Gastrocnemius medialis (tissue), 4 donors: Measurements from ENCODE around the gene MRPL18. TPM values are rescaled to one million over a fixed set of nuclear protein-coding genes. Genes with fewer than 3 reads are reported as not detected.
"Not testable (repeated sequence)": the region's sequence is repeated elsewhere in the genome, so short reads cannot be mapped to it uniquely, and the experiment has no call there.

Experiments
- ATAC-seq, 2 donors: fragments of 150-250 bp; one replicate each; pipeline ENCODE4 v1.9.1; 2016
- DNase-seq, 2 donors: peaks; one replicate each; pipeline ENCODE4 v3.0.0-alpha.2; 2019
- H3K27ac ChIP-seq, 4 donors: fragments of 200-600 bp; sonication (generic); 1 replicate in 1 of 4; 2 replicates in 3 of 4; pipeline ENCODE4 v1.5.1; 2016 to 2018; ENCODE audit warnings: mild to moderate bottlenecking in 2 of 4, moderate library complexity in 1 of 4
- H3K27me3 ChIP-seq, 3 donors: fragments of 200-600 bp; sonication (generic) in 2 of 3; 1 replicate in 1 of 3; 2 replicates in 2 of 3; pipeline versions ENCODE4 v1.5.1 to v1.6.0; 2016 to 2019; ENCODE audit warnings: mild to moderate bottlenecking in 1 of 3, moderate library complexity in 1 of 3
- H3K36me3 ChIP-seq, 2 donors: fragments of 200-600 bp; sonication (generic) in 1 of 2; one replicate each; pipeline ENCODE4 v1.5.1; 2017 to 2018
- H3K4me1 ChIP-seq, 2 donors: fragments of 200-600 bp; sonication (generic) in 1 of 2; one replicate each; pipeline ENCODE4 v1.5.1; 2016 to 2017; ENCODE audit warnings: mild to moderate bottlenecking in 2 of 2
- H3K4me3 ChIP-seq, 4 donors: fragments of 200-600 bp; sonication (generic) in 3 of 4; 1 replicate in 1 of 4; 2 replicates in 3 of 4; pipeline ENCODE4 v1.5.1; 2016 to 2019; ENCODE audit warnings: mild to moderate bottlenecking in 2 of 4
- H3K9me3 ChIP-seq, 3 donors: fragments of 200-600 bp; sonication (generic) in 2 of 3; 1 replicate in 1 of 3; 2 replicates in 2 of 3; pipeline ENCODE4 v1.5.1; 2016 to 2019
- POLR2A ChIP-seq, 2 donors: fragments of 450-650 bp; IDR thresholded peaks; one replicate each; pipeline ENCODE4 v1.6.1; 2017; ENCODE audit warnings: antibody characterized with exemption in 2 of 2, mild to moderate bottlenecking in 2 of 2, moderate library complexity in 2 of 2
- in situ Hi-C, 4 donors: fragments of 200-750 bp; cut with MboI; loops; one replicate each; pipeline versions ENCODE4 v1.15.0 to v1.8.0; 2017; ENCODE audit warnings: low sequenced_read_pairs in 4 of 4
- intact Hi-C: fragments of 100-400 bp; cut with DNase I; formaldehyde crosslinking; loops from one replicate; pipeline ENCODE4 v1.15.1; 2023; ENCODE audit warnings: low total_unique reads
- total RNA-seq, 4 donors: library from RNA; depleted of rRNA; stranded (reverse); fragments of >200 nt; gene quantifications; one replicate each; pipeline versions ENCODE4 v1.1.0 to v1.2.3, GENCODE V29; 2016
- TF ChIP-seq, protein P1 (sequence below), 5 experiments: fragments of 450-650 bp in 3 of 5; fragments of 200-600 bp in 2 of 5; sonication (generic) in 2 of 5; IDR thresholded peaks in 4 of 5; conservative IDR thresholded peaks in 1 of 5; 1 replicate in 4 of 5; 2 replicates in 1 of 5; pipeline ENCODE4 v1.5.1; 2016 to 2019; ENCODE audit warnings: antibody characterized with exemption in 5 of 5, mild to moderate bottlenecking in 3 of 5, moderate library complexity in 3 of 5

Gene MRPL18
- total RNA-seq, 4 donors from 2014 or later = 54.0 to 122 (median 69.0) TPM

DNA sequence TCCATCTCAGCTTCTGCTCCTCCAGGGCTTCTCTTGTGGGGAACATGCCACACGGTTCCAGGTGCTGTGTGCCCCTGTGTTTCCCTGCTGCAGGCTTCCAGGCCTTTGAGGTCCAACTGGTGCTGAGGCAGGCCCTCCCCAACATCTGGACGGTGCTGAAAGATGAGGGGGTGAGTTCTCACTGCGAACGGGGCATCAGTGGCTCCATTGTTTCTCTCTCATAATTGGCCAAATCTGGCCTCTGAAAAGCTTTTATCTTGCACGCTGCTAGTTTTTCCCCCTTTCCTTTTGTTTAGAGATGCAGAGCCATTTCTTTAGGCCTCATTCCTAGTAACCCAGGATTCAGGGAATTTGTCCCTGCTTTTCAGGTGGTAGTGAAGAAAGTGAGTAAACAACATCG is 18.4 kb downstream of the MRPL18 start:
- in situ Hi-C loops = no loop called here
- H3K4me1 ChIP-seq = no peaks in the 10 kb centered on the region
- H3K36me3 ChIP-seq = no peaks in the 10 kb centered on the region
- H3K27me3 ChIP-seq = no peaks in the 10 kb centered on the region
- no peak overlapping the region for H3K27ac ChIP-seq
- DNase-seq (no peak), ATAC-seq (no peak)
- intact Hi-C loops = no loop called here
- no peaks in the 10 kb centered on the region for H3K9me3 ChIP-seq
- no peak overlapping the region for H3K4me3 ChIP-seq
- TF ChIP-seq, protein P1, sequence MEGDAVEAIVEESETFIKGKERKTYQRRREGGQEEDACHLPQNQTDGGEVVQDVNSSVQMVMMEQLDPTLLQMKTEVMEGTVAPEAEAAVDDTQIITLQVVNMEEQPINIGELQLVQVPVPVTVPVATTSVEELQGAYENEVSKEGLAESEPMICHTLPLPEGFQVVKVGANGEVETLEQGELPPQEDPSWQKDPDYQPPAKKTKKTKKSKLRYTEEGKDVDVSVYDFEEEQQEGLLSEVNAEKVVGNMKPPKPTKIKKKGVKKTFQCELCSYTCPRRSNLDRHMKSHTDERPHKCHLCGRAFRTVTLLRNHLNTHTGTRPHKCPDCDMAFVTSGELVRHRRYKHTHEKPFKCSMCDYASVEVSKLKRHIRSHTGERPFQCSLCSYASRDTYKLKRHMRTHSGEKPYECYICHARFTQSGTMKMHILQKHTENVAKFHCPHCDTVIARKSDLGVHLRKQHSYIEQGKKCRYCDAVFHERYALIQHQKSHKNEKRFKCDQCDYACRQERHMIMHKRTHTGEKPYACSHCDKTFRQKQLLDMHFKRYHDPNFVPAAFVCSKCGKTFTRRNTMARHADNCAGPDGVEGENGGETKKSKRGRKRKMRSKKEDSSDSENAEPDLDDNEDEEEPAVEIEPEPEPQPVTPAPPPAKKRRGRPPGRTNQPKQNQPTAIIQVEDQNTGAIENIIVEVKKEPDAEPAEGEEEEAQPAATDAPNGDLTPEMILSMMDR (IDR thresholded peaks at IDR 0.05 in 4 of 5, conservative IDR thresholded peaks at IDR 0.05 in 1 of 5) = no peak
- TF ChIP-seq POLR2A (IDR thresholded peaks at IDR 0.05) = no peak

DNA sequence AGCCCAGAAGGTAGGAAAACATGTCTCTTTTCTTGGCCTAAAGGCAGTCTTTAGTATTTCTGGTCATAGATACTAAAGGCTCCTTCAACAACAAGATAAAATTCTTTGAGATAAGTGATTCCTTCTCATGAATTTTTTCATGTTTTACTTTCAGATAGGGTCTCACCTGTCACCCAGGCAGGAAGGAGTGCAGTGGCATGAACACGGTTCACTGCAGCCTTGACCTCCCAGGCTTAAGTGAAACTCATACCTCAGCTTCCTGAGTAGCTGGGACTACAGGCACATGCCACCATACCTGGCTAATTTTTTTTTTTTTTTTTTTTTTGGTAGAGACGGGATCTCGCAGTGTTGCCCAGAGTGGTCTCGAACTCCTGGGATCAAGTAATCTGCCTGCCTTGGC is 18.9 kb downstream of the MRPL18 start:
- intact Hi-C loops (no loop called here), in situ Hi-C loops (no loop called here)
- ATAC-seq = no peak

DNA sequence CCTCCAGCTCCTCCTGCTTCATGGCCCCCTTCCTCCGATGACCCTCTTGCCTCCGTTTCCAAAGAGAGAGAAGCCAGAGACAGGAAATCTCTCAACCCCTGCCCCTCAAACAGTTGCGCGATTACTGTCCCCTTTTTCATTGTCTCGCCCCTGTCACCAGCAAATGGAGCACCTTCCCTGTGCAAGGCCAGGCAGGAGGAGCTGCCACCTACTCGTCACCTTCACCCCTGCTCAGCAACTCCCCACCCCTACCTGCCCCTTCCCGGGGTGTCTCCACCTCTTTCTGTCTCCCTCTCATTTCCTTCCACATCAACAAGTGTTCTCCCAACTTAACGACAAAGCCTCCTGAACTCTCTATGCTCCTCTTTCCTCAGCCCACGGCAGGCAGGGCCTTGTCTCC is 23.5 kb downstream of the MRPL18 start:
- intact Hi-C loops (no loop called here), in situ Hi-C loops (no loop called here)
- Histone ChIP-seq H3K4me3 (no peak overlapping the region), H3K36me3 (no peaks in the 10 kb centered on the region), H3K27ac (no peak overlapping the region), H3K9me3 (no peaks in the 10 kb centered on the region), H3K4me1 (no peaks in the 10 kb centered on the region), H3K27me3 (no peaks in the 10 kb centered on the region)
- no peak for DNase-seq
- no peak for ATAC-seq
- TF ChIP-seq, protein P1 (IDR thresholded peaks at IDR 0.05 in 4 of 5, conservative IDR thresholded peaks at IDR 0.05 in 1 of 5) = no peak
- no peak for TF ChIP-seq POLR2A (IDR thresholded peaks at IDR 0.05)

More for the DNA sequence above, 18.9 kb downstream of the MRPL18 start:
- no peaks in the 10 kb centered on the region for H3K4me1 ChIP-seq
- H3K27me3 ChIP-seq = no peaks in the 10 kb centered on the region
- no peak overlapping the region for H3K4me3 ChIP-seq
- no peaks in the 10 kb centered on the region for H3K9me3 ChIP-seq
- no peak overlapping the region for H3K27ac ChIP-seq
- TF ChIP-seq, protein P1 (IDR thresholded peaks at IDR 0.05 in 4 of 5, conservative IDR thresholded peaks at IDR 0.05 in 1 of 5) = no peak
- no peak for TF ChIP-seq POLR2A (IDR thresholded peaks at IDR 0.05)
- DNase-seq = no peak
- H3K36me3 ChIP-seq = no peaks in the 10 kb centered on the region

DNA sequence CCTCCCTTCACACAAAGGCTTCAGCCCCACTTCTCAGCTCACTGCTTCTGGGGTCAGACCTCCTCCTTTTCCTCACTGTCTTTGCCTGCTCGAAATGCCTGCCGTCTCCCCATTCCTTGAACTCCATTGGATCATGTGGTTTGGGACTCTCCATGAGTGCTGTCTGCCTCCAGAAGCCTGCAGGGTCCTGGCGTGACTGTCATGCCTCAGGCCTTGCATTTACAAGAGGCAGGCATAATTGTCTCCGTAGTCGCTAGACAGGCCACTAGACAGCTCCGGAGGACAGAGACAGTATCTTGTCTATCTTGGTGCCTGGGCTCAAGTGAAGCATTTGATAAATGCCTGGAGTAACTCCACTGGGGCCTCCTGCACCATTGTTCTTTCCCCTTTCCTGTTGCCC is 25.1 kb downstream of the MRPL18 start:
- in situ Hi-C loops (no loop called here), intact Hi-C loops (no loop called here)
- no peak for ATAC-seq
- TF ChIP-seq, protein P1 (IDR thresholded peaks at IDR 0.05 in 4 of 5, conservative IDR thresholded peaks at IDR 0.05 in 1 of 5) = no peak
- TF ChIP-seq POLR2A (IDR thresholded peaks at IDR 0.05) = no peak
- no peaks in the 10 kb centered on the region for H3K27me3 ChIP-seq
- H3K9me3 ChIP-seq = no peaks in the 10 kb centered on the region
- DNase-seq = no peak
- H3K27ac ChIP-seq = no peak overlapping the region
- no peak overlapping the region for H3K4me3 ChIP-seq
- no peaks in the 10 kb centered on the region for H3K36me3 ChIP-seq
- no peaks in the 10 kb centered on the region for H3K4me1 ChIP-seq

DNA sequence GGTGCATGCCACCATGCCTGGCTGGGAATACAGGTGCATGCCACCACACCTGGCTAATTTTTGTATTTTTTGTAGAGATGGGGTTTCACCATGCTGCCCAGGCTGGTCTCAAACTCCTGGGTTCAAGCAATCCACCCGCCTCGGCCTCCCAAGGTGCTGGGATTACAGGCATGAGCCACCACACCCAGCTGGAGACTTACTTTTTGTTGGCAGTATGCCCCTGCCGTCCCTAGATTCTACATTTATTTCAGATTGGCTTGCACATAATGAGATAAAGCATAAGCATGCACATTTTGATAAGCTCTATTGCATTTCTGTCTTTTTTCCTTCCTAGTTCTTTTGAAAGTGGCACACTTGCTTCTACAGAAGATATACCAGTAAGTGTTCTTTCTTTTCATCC is 26.5 kb downstream of the MRPL18 start:
- H3K9me3 ChIP-seq, H3K27me3 ChIP-seq, H3K4me1 ChIP-seq, intact Hi-C loops, H3K27ac ChIP-seq, H3K4me3 ChIP-seq, ATAC-seq, H3K36me3 ChIP-seq, DNase-seq, in situ Hi-C loops: not testable (repeated sequence)
